ENCODE measurements around the gene ASB18. TPM values are rescaled to one million over a fixed set of nuclear protein-coding genes. Genes with fewer than 3 reads are reported as not detected.

Gene ASB18
- total and polyA plus RNA-seq, 2 of the 4 experiments (the other 2 are of a cell fraction): not detected

- Histone ChIP-seq H4K8ac (ENCODE audit: low read depth in 2 of 2, low read length in 2 of 2) (no peak overlapping the region), H4K91ac (ENCODE audit: insufficient read depth, low read depth, low read length) (no peak overlapping the region), H3K9me1 (ENCODE audit: insufficient read depth, low read length) (no peaks in the 10 kb centered on the region), H3K56ac (ENCODE audit: extremely low read depth, insufficient read depth, low read length) (no peak overlapping the region), H3K9me3 (ENCODE audit: control insufficient read depth, insufficient read depth, low read length) (no peaks in the 10 kb centered on the region; the same call in 1 of the 2 replicates), H3K4me1 (ENCODE audit: control insufficient read depth, insufficient read depth, low read length) (peaks cover 10% of the 10 kb centered on the region), H3K4me2 (ENCODE audit: low read depth, low read length) (peak overlapping the region; percentile 19; the same call in 1 of the 2 replicates), H3K4ac (ENCODE audit: low read depth, low read length) (no peak overlapping the region), H3K14ac (replicated peaks; ENCODE audit: low read depth, low read length) (no peak overlapping the region), H2AFZ (replicated peaks; ENCODE audit: low read length, poor library complexity) (peak overlapping the region; percentile 49), H3K4me3 (ENCODE audit: insufficient read depth, low read depth, low read length) (no peak overlapping the region), H3K79me1 (ENCODE audit: low read depth in 1 of 2, low read length in 2 of 2) (no peaks in the 10 kb centered on the region), H3K9ac (ENCODE audit: low read depth, low read length) (no peak overlapping the region), H2AK9ac (replicated peaks; ENCODE audit: low read depth, low read length, poor library complexity) (peak overlapping the region; percentile 61), H2BK20ac (ENCODE audit: low read depth, low read length) (no peak overlapping the region), H4K5ac (ENCODE audit: low read depth, low read length) (no peak overlapping the region), H2BK120ac (ENCODE audit: low read depth, low read length) (no peak overlapping the region), H3K36me3 (ENCODE audit: control insufficient read depth, insufficient read depth, low read length) (no peaks in the 10 kb centered on the region), H2AK5ac (ENCODE audit: low read depth, low read length) (no peak overlapping the region), H3K27ac (ENCODE audit: insufficient read depth, low read length) (no peak overlapping the region), H4K20me1 (ENCODE audit: insufficient read depth, low read length) (no peaks in the 10 kb centered on the region), H2BK5ac (ENCODE audit: low read depth, low read length, poor library complexity, severe bottlenecking) (no peak overlapping the region), H3K27me3 (ENCODE audit: control insufficient read depth, insufficient read depth, low read length) (peaks cover 37% of the 10 kb centered on the region), H2BK15ac (ENCODE audit: low read depth, low read length) (no peak overlapping the region), H3K18ac (ENCODE audit: low read depth, low read length) (no peak overlapping the region), H3K23ac (ENCODE audit: low read depth, low read length) (no peak overlapping the region)
- BruUV-seq (replicated peaks): no TSS peak
- 0 out of 2 replicates have a peak, but pooled peaks have one; percentile 27 for ATAC-seq (ENCODE audit: low read depth)
- POLR2A ChIA-PET (ENCODE audit: unreplicated experiment): no interaction called here
- no peak for DNase-seq
- in situ Hi-C loops (cut with MboI; ENCODE audit: low sequenced_read_pairs): no loop called here
- CTCF ChIA-PET: no interaction called here
- dilution Hi-C loops (cut with HindIII; ENCODE audit: low sequenced_read_pairs, unreplicated experiment): no loop called here
- intact Hi-C loops (cut with micrococcal nuclease): no loop called here
- 5% methylated on average over 28 of the region's 73 CpGs; no CpG with 5 or more reads in 1 of the 2 experiments for WGBS, 2 experiments (ENCODE audit: extremely low coverage in 2 of 2, insufficient read length in 1 of 2)
- TF ChIP-seq RCOR1 (IDR thresholded peaks at IDR 0.05; ENCODE audit: insufficient replicate concordance, low read length) (no peak), RFX5 (IDR thresholded peaks at IDR 0.05; ENCODE audit: low read depth, low read length) (no peak), MAFK (IDR thresholded peaks at IDR 0.05; ENCODE audit: low read depth, low read length) (no peak), MXI1 (IDR thresholded peaks at IDR 0.05; ENCODE audit: borderline replicate concordance, low read depth, low read length) (no peak), MAZ (IDR thresholded peaks at IDR 0.05; ENCODE audit: borderline replicate concordance, low read depth, low read length) (no peak), SMC3 (IDR thresholded peaks at IDR 0.05; ENCODE audit: low read depth, low read length) (no peak)
Observed at GRCh38 chr2:236236559-236237452, 27.4 kb downstream of the ASB18 start.
